ENCODE data around the gene STK32A.

- TF ChIP-seq EZH2 (IDR thresholded peaks at IDR 0.05; ENCODE audit: low read depth, unreplicated experiment) (no peak), CTCF (conservative IDR thresholded peaks at IDR 0.05; ENCODE audit: low read depth in 2 of 2) (no peak), ZNF331 (CRISPR knock-in tag; IDR thresholded peaks at IDR 0.05; ENCODE audit: low read depth) (no peak), JUNB (IDR thresholded peaks at IDR 0.05; ENCODE audit: unreplicated experiment) (no peak), REST (IDR thresholded peaks at IDR 0.05; ENCODE audit: unreplicated experiment) (no peak), NANOG (IDR thresholded peaks at IDR 0.05; ENCODE audit: borderline replicate concordance) (no peak), CREB1 (CRISPR knock-in tag; IDR thresholded peaks at IDR 0.05; ENCODE audit: low read depth) (no peak), POLR2AphosphoS5 (IDR thresholded peaks at IDR 0.05; ENCODE audit: low read depth) (no peak)
These were observed 174.2 kb downstream of the STK32A start for GRCh38 chr5:147408980-147409379.
